ENCODE results near the gene TEX19.

Gene TEX19

GRCh38 chr17:82361885-82362633, 3.0 kb downstream of the TEX19 start (continued):
- TF ChIP-seq TSHZ2 (CRISPR knock-in tag; IDR thresholded peaks at IDR 0.05) = no peak
- TF ChIP-seq TCF4 (CRISPR knock-in tag; IDR thresholded peaks at IDR 0.05; ENCODE audit: borderline replicate concordance) = no peak
- TF ChIP-seq CREB5 (CRISPR knock-in tag; IDR thresholded peaks at IDR 0.05; ENCODE audit: low read depth) = no peak
- TF ChIP-seq ARNTL (CRISPR knock-in tag; IDR thresholded peaks at IDR 0.05; ENCODE audit: borderline replicate concordance, low read depth) = no peak
- TF ChIP-seq GLIS3 (CRISPR knock-in tag; IDR thresholded peaks at IDR 0.05) = no peak
- TF ChIP-seq, protein P1, sequence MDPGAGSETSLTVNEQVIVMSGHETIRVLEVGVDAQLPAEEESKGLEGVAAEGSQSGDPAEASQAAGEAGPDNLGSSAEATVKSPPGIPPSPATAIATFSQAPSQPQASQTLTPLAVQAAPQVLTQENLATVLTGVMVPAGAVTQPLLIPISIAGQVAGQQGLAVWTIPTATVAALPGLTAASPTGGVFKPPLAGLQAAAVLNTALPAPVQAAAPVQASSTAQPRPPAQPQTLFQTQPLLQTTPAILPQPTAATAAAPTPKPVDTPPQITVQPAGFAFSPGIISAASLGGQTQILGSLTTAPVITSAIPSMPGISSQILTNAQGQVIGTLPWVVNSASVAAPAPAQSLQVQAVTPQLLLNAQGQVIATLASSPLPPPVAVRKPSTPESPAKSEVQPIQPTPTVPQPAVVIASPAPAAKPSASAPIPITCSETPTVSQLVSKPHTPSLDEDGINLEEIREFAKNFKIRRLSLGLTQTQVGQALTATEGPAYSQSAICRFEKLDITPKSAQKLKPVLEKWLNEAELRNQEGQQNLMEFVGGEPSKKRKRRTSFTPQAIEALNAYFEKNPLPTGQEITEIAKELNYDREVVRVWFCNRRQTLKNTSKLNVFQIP (CRISPR knock-in tag; IDR thresholded peaks at IDR 0.05; ENCODE audit: borderline replicate concordance, low read depth) = no peak

DNA sequence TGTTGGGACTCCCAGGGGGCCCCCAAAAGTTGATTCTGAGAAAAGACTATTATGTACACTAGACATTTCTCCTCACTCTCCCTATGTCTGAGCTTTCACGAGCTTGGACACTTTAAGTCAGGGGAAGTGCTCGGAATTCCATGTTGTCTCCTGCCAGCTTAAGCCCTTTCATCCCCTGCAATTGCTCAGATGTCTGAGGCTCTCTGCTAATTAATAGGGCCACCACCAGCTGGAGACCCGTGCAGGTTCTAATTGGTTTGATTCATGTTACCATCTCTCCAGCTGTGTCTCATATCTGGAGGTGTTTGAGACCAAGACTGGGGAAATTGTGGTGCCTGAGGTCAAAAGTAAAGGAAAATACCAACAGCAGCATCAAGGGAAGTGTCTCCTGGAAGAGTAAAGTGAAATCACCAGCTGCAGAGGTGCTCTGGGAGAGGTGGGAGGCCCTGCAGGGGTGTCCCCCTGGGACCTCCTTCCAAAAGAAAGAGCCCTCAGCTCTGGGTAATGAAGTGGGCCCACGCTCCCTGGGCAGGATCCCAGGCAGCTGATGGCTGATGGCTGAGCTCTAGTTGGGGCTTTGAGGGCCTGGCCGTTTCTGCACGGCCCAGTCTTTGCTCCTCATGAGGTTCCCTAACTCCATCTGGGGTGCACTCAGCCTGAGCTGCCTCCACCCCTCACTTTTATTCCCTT, 6.7 kb downstream of the TEX19 start:
- no peak for ATAC-seq
- TF ChIP-seq, protein P2, sequence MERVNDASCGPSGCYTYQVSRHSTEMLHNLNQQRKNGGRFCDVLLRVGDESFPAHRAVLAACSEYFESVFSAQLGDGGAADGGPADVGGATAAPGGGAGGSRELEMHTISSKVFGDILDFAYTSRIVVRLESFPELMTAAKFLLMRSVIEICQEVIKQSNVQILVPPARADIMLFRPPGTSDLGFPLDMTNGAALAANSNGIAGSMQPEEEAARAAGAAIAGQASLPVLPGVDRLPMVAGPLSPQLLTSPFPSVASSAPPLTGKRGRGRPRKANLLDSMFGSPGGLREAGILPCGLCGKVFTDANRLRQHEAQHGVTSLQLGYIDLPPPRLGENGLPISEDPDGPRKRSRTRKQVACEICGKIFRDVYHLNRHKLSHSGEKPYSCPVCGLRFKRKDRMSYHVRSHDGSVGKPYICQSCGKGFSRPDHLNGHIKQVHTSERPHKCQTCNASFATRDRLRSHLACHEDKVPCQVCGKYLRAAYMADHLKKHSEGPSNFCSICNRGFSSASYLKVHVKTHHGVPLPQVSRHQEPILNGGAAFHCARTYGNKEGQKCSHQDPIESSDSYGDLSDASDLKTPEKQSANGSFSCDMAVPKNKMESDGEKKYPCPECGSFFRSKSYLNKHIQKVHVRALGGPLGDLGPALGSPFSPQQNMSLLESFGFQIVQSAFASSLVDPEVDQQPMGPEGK (CRISPR knock-in tag; IDR thresholded peaks at IDR 0.05; ENCODE audit: borderline replicate concordance) = no peak
- TF ChIP-seq ISL1 (CRISPR knock-in tag; IDR thresholded peaks at IDR 0.05) = no peak
- no peak for TF ChIP-seq CREB5 (CRISPR knock-in tag; IDR thresholded peaks at IDR 0.05; ENCODE audit: low read depth)
- no peak for TF ChIP-seq BACH2 (CRISPR knock-in tag; IDR thresholded peaks at IDR 0.05; ENCODE audit: borderline replicate concordance)

GRCh38 chr17:82366749-82367148, 7.7 kb downstream of the TEX19 start:
- no peak for ATAC-seq
- TF ChIP-seq ZC3H10 (CRISPR knock-in tag; IDR thresholded peaks at IDR 0.05) (no peak), BACH2 (CRISPR knock-in tag; IDR thresholded peaks at IDR 0.05; ENCODE audit: borderline replicate concordance) (no peak), TOX (CRISPR knock-in tag; IDR thresholded peaks at IDR 0.05; ENCODE audit: borderline replicate concordance) (no peak), PPARA (CRISPR knock-in tag; IDR thresholded peaks at IDR 0.05; ENCODE audit: borderline replicate concordance) (no peak), CSDC2 (CRISPR knock-in tag; IDR thresholded peaks at IDR 0.05) (no peak), ARNTL (CRISPR knock-in tag; IDR thresholded peaks at IDR 0.05; ENCODE audit: borderline replicate concordance, low read depth) (no peak), ZFP3 (CRISPR knock-in tag; IDR thresholded peaks at IDR 0.05) (no peak), OSR1 (CRISPR knock-in tag; IDR thresholded peaks at IDR 0.05) (no peak), GLIS3 (CRISPR knock-in tag; IDR thresholded peaks at IDR 0.05) (no peak), ISL1 (CRISPR knock-in tag; IDR thresholded peaks at IDR 0.05) (no peak), ZNF70 (CRISPR knock-in tag; IDR thresholded peaks at IDR 0.05) (no peak), SNAI2 (CRISPR knock-in tag; IDR thresholded peaks at IDR 0.05) (no peak), ESRRG (CRISPR knock-in tag; IDR thresholded peaks at IDR 0.05) (no peak), TCF4 (CRISPR knock-in tag; IDR thresholded peaks at IDR 0.05; ENCODE audit: borderline replicate concordance) (no peak), ZNF565 (CRISPR knock-in tag; conservative IDR thresholded peaks at IDR 0.05; ENCODE audit: low read depth) (no peak), RARB (CRISPR knock-in tag; IDR thresholded peaks at IDR 0.05) (no peak)
- TF ChIP-seq, protein P1 (CRISPR knock-in tag; IDR thresholded peaks at IDR 0.05; ENCODE audit: borderline replicate concordance, low read depth) = no peak
- TF ChIP-seq, protein P3, sequence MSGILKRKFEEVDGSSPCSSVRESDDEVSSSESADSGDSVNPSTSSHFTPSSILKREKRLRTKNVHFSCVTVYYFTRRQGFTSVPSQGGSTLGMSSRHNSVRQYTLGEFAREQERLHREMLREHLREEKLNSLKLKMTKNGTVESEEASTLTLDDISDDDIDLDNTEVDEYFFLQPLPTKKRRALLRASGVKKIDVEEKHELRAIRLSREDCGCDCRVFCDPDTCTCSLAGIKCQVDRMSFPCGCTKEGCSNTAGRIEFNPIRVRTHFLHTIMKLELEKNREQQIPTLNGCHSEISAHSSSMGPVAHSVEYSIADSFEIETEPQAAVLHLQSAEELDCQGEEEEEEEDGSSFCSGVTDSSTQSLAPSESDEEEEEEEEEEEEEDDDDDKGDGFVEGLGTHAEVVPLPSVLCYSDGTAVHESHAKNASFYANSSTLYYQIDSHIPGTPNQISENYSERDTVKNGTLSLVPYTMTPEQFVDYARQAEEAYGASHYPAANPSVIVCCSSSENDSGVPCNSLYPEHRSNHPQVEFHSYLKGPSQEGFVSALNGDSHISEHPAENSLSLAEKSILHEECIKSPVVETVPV (CRISPR knock-in tag; IDR thresholded peaks at IDR 0.05) = no peak

All from SK-N-SH treated with all-trans-retinoic acid at 6 μM for 48 hours (cell line).